ENCODE results near the gene ZNF329. TPM values are rescaled to one million over a fixed set of nuclear protein-coding genes. Genes with fewer than 3 reads are reported as not detected.

ZNF329 gene
- polyA plus RNA-seq, 3 donors: 25.6 to 26.3 (median 25.8) TPM

DNA sequence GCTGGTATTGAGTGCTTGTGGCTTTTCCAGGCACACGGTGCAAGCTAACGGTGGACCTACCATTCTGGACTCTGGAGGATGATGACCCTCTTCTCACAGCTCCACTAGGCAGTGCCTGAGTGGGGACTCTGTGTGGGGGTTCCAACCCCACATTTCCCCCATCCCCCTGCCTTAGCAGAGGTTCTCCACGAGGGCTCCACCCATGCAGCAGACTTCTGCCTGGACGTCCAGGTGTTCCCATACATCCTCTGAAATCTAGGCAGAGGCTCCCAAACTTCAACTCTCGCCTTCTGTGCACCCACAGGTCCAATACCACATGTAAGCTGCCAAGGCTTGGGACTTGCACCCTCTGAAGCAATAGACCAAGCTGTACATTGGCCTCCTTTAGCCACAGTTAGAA, 27.2 kb downstream of the ZNF329 start:
- no peak for DNase-seq (ENCODE audit: low read depth in 3 of 3, low spot score in 2 of 3)

DNA sequence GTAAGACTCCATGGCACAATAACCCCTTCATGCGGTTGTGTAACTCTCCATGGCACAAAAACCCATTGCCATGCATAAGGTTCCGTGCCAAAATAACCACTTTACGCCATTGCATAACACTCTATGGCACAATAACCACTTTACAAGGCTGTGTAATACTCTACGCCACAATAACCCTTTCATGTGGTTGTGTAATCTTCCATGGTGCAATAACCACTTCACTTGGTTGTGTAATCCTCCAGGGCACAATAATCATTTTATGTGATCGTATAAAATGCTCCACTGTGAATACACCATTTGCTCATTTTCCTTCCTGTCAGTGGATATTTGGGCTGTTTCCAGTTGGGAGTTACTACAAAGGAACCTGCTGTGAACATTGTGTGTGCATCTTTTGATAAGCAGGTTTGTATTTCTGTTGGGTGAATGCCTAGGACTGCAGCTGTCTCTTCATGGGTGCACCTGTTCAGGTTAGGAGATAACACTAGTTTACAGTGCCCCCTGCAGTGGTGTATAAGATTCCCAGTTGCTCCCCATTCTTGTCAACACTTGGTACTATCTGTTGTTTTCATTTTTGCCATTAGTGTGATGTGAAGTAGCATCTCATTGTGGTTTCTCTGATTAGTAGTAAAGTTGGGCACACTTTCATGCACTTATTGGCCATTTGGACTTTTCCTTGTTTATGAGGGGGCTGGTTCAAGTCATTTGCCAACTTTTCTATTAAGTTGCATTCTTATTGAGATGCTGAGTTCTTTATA, 31.4 kb downstream of the ZNF329 start:
- DNase-seq (ENCODE audit: low read depth in 3 of 3, low spot score in 2 of 3): no peak

DNA sequence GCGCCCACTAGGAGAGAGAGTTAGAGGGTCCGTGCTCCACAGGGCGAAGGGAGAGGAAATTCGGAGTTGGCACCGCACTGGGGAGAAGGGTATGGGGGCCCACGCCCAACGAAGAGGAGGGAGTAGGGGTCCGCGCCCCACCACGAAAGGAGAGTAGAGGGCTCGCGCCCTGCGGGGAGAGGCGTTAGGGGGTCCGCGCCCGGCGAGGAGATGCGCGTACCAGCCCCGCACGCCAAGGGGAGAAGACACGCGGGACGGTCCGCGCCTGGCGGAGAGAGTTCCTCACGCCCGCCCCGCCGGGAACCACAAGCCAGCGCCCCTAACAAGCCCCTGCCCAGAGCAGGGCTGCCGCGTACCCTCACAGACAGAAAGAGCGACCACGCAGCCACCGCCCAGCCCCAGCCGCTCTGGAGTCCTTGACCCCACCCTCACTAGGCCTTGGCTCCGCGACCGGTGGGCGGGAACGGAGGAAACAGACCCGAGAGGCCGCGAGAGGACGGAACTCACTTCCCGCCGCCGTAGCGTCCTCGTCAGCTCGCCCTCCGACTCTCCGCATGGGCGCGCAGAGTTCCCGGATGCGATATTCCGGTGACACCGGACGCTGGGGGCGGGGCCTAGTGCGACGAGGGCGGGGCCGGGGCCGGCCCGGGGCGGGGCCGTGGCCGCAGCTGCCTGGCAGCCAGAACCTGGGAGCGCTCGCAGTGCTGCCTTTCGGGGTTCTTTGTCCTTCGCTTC, 32.6 kb downstream of the ZNF329 start:
- DNase-seq (ENCODE audit: low read depth in 3 of 3, low spot score in 2 of 3): peak in 2 of 3 donors; percentile 23 to 61

DNA sequence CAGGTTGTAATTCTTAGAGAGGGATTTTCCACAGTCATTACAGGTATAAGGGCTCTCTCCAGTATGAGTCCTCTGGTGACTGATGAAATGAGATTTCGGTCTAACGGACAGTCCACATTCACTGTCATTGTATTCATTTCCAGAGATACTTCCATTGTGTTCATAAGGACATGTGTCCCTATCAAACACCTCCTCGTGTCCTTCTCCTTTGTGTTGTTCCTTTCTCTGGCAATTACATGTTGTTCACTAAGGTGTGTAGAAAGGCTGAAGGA, 42.1 kb downstream of the ZNF329 start:
- no peak for DNase-seq (ENCODE audit: low read depth in 3 of 3, low spot score in 2 of 3)

DNA sequence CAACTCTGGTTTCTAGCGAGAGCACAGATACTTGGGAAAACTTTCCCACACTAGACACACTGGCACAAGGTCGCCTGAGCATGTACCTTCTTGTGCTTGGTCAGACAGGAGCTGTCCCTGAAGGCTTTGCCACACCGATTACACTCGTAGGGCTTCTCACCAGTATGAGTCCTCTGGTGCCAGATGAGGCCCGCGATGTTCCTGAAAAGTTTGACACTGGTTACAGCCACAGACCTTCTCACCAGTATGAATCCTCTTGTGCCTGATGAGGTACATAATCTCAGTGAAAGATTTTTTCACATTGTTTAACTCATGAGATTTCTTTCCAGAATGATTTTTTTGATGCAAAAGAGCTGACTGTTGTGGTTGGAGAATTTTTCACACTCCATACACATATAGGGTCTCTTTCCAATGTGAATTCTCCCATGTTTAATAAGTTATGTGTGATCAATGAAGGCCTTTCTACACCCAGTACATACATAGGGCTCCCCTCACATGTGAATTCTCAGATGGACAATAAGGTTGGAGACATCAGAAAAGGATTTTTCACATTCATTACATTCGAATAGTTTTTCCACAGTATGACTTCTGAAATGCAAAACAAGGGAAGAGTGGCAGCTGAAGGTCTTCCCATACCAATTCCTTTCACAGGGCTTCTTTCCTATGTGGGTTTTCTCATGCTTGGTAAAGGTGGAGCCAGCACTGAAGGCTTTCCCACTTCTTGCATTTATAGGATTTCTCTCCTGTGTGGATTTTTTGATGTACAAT, 42.6 kb downstream of the ZNF329 start:
- no peak for DNase-seq (ENCODE audit: low read depth in 3 of 3, low spot score in 2 of 3)

DNA sequence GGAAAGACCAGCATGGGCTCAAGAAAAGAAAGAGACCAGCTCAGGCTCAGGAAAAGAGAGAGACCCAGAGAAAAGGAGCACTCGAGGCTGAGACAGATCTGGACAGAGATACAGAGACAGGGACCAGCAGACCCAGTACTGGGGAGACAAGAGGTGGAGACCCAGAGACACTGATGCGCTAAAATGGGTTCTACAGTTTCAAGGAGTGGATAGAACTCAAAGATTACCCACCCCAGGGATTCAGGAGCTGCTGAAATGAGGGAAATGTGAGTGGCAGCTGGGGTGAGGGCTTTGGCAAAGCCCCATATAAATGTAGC, 51.9 kb downstream of the ZNF329 start:
- no peak for DNase-seq (ENCODE audit: low read depth in 3 of 3, low spot score in 2 of 3)

DNA sequence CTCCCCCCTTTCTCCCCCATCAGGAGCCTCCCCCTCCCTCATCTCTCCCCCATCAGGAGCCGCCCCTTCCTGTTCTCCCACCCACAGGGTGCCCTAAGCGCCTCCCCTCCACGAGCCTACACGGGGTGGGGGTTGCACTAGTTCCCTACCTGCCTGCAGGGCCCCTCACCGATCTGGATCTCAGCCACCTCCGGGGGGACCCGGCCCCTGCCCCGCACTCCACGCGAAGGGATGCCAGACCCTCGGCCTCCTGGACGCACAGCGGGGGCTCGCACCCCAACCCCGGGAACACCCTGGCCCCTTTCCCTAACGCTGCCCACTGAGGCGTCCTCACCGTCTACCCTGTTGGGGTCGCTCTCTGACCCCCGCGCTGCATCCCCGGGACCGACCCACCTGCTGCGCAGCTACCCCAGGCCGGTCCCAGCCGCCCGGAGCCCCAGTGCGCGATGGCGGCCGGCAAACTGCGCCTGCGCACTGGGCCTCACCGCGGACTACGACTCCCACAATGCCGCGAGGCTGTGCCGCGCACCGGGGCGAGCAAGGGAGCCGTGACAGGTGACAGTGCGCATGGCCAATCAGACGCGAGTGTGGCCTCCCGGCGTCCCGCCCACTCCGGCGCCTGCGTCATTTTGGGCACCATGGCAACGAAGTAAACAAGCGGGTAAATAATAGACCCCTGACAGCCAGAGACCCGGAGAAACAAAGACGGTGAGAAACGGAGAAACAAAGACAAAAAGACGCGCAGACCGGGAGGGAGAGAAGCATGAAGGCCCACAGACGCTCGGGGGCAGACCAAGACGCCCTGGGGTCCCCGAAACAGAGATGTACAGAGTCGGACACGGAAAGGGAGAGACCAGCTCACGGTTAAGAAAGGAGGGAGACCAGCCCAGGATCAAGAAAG, 52.6 kb downstream of the ZNF329 start, which contains the start of gene ZSCAN18:
Gene ZSCAN18, minus strand, starts transcription at position 451 of the 901 bp plus-strand sequence. CDS start 7,964 bp downstream, outside the sequence.
- peak; percentile 97 to 99 (median 97) for DNase-seq (ENCODE audit: low read depth in 3 of 3, low spot score in 2 of 3)

DNA sequence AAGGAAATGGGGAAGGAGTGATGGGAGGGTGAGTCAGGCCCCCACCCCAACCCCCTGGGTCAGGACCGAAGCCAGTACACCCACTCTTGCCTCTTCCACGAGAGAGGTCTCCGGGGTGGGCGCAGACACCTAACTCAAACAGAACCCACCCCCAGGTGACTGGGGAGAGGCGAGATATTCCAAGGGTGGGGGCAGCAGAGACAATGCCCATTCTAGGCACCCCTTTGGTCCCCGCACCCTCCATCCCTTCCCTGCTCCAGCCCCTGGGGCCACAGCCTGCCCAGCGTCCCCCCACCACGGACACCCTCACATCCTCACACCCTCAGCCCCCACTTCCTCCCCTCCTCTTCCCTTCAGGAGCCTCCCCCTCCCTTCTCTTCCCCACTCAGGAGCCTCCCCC, 53.2 kb downstream of the ZNF329 start:
- no peak for DNase-seq (ENCODE audit: low read depth in 3 of 3, low spot score in 2 of 3)

DNA sequence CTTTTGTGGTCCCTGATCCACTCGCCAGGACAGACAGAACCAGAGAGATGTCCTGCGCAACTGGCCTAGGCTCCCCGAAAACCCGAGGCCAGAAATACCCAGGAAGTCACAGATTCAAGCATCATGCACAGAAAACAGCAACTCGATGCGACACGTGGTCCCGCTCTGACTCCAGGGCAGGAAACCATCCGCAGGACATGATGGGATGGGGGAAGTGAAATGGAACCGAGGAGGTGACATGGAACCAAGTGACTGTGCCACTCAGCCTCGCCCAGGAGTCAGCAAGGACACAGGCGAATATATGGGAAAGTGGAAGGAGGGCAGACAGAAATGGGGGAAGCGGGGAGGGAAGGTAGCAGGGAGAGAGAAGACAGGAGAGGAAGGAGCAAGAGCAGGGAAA, 53.7 kb downstream of the ZNF329 start:
- DNase-seq (ENCODE audit: low read depth in 3 of 3, low spot score in 2 of 3): no peak

DNA sequence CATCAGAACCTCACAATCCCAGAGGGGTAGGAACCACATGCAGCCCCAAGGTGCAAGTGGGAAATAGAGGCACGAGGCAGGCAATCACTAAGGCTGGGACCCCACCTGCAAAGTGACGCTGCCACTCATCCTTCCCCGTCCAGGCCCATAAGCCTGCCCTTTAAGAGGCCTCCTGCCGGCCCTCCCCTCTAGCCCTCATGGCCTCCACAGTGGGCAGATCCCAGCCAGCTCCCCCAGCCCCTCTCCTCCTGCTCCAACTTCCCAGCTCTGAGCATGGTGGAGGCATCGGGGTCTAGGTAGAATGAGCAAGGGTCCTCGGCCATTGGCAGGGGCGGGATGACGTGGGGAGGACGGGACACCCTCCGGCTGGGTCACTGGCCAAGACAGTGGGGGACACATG, 55.3 kb downstream of the ZNF329 start:
- no peak for DNase-seq (ENCODE audit: low read depth in 3 of 3, low spot score in 2 of 3)

DNA sequence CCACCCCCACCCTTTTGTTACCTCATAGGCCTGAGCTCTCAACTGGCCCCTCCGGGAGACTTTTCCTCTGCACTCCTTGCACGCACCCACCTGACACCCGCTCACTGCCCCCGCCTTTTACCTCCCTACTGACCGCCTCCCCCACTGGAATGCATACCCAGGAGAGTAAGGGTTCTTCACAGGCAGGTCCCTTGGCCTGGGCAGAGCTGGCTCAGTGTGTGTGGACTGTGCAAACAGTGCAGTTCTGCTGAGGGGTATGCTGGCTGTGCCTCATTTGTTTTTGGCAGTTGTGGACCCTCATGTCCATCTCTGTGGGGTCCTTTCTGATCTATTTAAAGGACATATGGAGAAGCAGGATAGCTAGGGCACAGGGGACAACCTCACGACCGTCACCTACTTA, 57.5 kb downstream of the ZNF329 start:
- no peak for DNase-seq (ENCODE audit: low read depth in 3 of 3, low spot score in 2 of 3)

DNA sequence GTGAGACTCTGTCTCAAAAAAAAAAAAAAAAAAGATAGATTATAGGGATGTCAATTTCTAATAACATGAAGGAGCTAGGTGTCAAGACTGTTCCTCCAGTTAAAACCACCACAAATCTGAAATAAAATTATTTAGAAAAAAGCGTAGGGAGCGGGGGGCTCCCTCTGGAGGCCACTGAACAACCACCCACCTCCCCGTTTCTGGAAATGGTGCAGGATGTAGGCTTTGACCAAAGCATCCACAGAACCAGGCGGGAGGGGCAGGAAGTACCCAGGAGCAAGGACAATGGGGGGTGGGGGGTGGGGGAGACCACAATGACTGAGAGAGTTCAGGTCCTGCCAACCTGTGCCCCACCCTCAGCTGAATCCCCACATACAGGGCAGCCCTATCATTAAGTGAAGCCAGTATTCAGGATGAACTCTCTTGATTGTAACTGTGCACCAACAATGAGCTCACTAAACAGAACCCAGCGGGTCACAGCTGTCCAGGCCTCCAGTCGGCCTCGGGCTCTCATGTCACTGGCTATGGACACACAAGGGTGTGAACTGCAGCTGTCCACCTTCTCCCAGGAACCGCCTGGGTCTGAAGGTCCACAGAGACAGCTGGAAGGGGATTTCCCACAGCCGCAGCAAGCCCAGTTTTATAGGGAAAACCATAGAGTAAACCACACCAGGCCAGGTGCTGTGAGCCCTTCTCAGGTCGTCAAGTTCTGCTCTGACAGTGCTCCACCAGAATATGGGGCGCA, 59.2 kb downstream of the ZNF329 start:
- no peak for DNase-seq (ENCODE audit: low read depth in 3 of 3, low spot score in 2 of 3)

DNA sequence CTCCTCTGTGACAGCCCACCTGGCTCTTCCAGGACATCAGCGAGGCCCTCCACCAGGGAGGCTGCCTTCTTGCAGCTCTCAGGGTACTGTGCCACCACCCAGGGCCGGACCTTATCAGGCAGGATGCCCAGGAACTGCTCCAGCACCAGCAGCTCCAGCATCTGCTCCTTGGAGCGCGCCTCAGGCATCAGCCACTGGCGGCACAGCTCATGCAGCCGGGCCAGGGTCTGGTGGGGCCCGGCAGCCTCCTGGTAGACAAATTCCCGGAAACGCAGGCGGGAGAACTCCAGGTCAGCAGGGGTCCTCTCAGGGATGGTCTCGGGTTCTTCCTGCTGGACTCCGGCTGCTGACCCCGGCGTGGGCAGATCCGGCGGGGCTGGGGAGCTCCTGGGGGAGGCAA, 60.7 kb downstream of the ZNF329 start:
- no peak for DNase-seq (ENCODE audit: low read depth in 3 of 3, low spot score in 2 of 3)

DNA sequence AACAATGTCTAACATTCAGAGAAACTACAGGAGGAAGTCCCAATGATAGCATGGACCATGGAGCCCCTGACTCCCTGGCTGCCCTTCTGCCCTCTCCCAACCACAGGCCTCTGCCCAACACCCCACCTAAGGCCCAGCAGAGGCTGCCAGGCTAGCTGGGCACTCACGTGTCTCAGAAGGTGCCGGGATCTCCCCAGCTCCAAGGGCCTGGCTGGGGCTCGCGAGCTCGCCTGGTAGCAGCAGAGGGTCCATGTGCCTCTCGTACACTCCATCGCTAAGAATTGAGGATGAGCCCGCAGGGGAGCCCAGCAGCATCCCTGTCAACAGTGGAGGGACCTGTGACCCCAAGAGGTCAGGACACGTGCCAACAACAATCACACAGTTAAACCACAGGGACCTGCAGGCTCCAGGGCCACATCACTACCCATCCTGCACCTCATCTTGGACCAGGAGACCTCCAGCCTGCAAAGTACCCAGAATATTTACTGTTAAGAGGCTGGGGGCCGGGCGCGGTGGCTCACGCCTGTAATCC, 62.0 kb downstream of the ZNF329 start:
- no peak for DNase-seq (ENCODE audit: low read depth in 3 of 3, low spot score in 2 of 3)

DNA sequence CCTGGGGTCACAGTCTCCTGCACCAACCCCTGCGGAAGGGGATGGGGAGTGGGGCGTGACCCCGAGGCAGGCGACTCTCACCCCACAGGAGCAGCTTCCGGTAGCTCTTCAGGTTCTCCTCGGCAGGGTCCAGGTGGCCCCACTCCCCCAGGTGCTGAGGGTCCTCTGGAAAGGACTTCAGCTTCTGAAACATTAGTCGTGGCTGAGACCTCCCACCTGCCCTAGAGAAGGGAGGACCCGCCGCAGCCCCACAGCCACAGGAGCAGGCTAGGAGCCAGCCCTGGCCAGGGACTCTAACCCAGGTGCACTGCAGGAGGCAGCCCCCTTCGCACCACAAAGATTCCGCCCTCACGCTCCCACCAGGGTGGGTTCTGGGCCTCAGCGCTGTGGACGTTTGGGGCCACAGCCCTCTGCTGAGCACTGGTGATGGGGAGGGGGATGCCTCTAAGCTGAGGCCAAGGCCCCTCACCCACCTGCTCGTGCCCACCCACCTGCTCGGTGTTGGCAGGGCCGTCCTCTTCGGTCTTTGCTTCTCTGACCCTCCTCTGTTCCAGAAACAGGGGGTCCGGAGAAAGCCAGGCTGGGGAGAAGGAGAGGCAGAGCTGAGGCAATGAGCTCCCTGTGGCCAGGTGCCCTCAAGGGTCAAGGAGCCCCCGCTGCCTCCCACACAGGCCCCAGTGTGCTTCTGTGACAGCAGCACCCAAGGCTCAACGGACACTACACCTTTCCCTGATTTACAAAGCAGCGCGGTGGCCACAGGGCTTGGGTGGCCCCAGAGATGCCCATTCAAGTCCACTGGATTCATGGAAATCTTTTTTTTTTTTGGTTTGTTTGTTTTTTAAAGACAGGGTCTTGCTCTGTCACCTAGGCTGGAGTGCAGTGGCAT, 63.5 kb downstream of the ZNF329 start:
- no peak for DNase-seq (ENCODE audit: low read depth in 3 of 3, low spot score in 2 of 3)

DNA sequence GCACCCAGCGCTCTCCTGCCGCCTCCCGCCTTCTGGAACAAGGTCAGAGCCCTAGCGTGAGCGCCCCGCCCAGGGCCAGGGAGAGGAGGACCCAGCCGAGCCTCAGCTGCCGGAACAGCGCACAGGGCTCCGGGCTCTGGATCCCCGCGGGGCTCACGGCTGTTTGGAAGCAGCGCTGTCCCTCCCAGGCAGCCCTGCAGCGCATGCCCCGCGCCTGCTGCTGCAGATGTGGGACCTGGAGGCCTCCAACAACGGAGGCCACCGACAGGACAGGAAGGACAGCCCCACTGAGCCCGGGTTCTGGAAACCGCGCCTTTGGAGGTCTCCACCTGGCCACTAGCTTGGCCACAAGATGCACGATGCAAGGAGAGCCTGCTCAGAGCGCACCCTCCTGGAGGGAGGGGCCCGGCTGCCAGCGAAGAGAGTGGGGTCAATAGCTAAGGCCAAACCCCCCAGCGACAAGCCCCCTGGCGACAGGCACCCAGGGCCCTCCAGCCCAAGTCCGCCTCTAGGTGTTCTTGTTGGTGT, 65.2 kb downstream of the ZNF329 start:
- DNase-seq (ENCODE audit: low read depth in 3 of 3, low spot score in 2 of 3): no peak

DNA sequence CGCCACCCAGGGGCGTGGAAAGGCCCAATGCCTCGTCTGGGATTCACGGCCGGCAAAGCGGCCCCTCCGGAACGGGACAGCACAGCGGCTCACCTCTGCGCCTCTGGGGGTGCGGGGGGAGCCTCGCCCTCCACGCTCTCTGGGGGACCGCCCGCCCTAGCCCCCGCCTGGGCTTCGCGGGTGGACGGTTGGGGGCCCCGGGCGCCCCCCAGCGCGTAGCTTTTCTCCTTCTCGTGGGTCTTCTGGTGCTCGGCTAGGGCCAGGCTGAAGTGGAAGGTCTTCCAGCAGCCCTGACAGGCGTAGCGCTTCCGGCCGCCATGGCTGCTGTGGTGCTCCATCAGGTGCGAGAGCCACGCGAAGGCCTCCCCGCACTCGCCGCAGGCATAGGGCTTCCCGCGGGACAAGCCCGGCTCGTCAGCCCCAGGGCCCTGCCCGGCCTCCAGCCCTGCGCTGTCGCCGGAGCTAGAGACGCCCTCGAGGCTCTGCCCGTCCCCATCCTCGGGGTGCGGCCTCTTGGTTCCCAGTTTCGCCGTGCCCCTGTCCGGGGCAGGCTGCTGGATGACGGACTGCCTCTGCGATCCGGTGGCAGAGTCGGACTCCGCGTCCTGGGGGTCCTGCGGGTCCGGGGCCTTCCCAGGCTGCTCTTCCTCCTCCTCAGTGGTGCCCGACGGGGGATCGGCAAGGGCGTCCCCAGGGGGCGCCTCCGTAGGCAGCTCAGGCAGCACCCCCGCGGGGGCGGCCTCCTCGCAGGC, 65.8 kb downstream of the ZNF329 start:
- no peak for DNase-seq (ENCODE audit: low read depth in 3 of 3, low spot score in 2 of 3)

DNA sequence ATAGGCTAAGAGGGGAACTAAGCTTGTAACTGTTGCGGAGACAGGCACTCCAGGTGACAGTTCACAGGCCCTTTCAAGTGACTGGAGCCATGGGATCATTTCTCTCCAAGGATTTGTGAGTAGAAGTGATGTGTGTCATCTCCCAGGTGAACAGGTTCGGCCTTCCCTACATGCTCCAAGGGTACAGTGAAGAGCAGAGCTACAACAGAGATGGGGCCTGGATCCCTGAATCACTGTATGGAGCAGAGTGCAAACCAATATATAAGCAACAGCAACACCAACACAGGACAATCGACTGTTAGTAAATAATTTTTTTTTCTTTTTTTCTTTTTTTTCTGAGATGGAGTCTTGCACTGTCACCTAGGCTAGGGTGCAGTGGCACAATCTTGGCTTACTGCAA, 67.6 kb downstream of the ZNF329 start:
- DNase-seq (ENCODE audit: low read depth in 3 of 3, low spot score in 2 of 3): no peak

All from right renal cortex interstitium (tissue), 3 donors.